HEK293T (cell line): Measurements from ENCODE around the gene UNCX.

Source experiments
- CTBP1 ChIP-seq: fragments of 450-650 bp; IDR thresholded peaks from 2 replicates; pipeline ENCODE4 v1.6.1; 2016; ENCODE audit warnings: borderline replicate concordance
- FOXA1 ChIP-seq: fragments of 450-650 bp; IDR thresholded peaks from 2 replicates; pipeline ENCODE4 v1.6.1; 2016; ENCODE audit warnings: mild to moderate bottlenecking
- NFRKB ChIP-seq: fragments of 450-650 bp; IDR thresholded peaks from 2 replicates; pipeline ENCODE4 v1.6.1; 2016; ENCODE audit warnings: mild to moderate bottlenecking, moderate library complexity
- SP1 ChIP-seq: fragments of 450-650 bp; IDR thresholded peaks from 2 replicates; pipeline ENCODE4 v1.6.1; 2017
- SUZ12 ChIP-seq: fragments of 450-650 bp; IDR thresholded peaks from 2 replicates; pipeline ENCODE4 v1.6.1; 2016; ENCODE audit warnings: mild to moderate bottlenecking

GRCh38 chr7:1281068-1281467 is 48.4 kb downstream of the UNCX start:
- TF ChIP-seq SP1 = no peak
- TF ChIP-seq NFRKB = no peak
- TF ChIP-seq FOXA1 = no peak
- no peak for TF ChIP-seq CTBP1
- TF ChIP-seq SUZ12 = no peak
